GOT3 (cell line): ENCODE measurements around the gene QPCT.
"Not testable (repeated sequence)": the region's sequence is repeated elsewhere in the genome, so short reads cannot be mapped to it uniquely, and the experiment has no call there.

Experiments used
- DNase-seq: peaks from one replicate; lab custom pipeline; 2025; ENCODE audit warnings: mixed read lengths; lab: John Stamatoyannopoulos, UW

QPCT gene

GRCh38 chr2:37344453-37345361, at the start of gene QPCT:
Gene QPCT (plus strand): TSS chr2:37344630. CDS start chr2:37344732, 102 bp downstream.
- DNase-seq: no peak

GRCh38 chr2:37294858-37295257, 49.6 kb upstream of the QPCT start:
- not testable (repeated sequence) for DNase-seq

DNA sequence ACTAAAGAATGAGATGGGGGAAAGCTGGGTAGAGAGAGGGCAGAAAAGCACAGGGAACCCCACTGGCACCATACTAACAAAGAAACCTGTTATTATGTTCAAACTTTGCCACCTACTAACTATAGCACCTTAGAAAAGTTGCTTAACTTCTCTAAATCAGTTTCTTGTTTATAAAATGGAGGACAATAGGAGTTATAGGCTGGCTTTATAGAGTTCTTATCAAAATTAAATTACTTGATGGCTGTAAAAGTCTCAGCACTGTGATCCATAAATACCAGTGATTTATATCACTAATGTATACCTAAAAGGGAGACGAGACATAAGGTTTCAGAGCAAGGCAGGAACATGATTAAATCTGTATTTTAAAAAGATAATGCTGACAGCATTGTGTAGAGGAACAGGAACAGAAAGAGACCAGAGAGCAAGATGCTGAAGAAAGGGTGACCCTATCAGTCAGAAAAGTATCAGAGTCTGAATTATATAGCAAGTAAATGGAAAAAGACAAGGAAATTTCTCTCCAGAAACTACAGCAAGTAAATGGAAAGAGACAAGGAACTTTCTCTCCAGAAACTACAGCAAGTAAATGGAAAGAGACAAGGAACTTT, 48.9 kb upstream of the QPCT start:
- DNase-seq: no peak

GRCh38 chr2:37297632-37298031, 46.8 kb upstream of the QPCT start:
- DNase-seq: no peak

- DNase-seq: no peak
These were observed 44.3 kb upstream of the QPCT start for GRCh38 chr2:37300146-37300545.

DNA sequence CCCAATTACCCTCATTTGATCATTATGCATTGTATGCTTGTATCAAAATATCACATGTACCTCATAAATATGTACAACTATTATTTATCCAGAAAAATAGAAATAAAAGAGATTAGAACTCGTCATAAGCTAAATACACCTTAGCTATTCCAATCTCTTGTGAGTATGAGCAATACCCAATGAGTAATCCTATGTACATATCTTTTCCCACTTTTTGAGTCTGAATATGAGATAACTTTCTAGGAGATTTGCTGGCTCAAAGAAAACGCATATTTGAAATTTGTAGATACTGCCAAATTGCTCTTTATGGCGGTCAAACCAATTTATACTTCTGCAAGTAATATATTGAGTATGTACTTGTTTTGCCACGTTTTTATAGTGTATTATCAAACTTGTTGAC, 43.9 kb upstream of the QPCT start:
- no peak for DNase-seq

- DNase-seq: no peak
These were observed 43.0 kb upstream of the QPCT start for GRCh38 chr2:37301408-37301807.

- no peak for DNase-seq
These were observed 41.7 kb upstream of the QPCT start for GRCh38 chr2:37302701-37303252.

DNA sequence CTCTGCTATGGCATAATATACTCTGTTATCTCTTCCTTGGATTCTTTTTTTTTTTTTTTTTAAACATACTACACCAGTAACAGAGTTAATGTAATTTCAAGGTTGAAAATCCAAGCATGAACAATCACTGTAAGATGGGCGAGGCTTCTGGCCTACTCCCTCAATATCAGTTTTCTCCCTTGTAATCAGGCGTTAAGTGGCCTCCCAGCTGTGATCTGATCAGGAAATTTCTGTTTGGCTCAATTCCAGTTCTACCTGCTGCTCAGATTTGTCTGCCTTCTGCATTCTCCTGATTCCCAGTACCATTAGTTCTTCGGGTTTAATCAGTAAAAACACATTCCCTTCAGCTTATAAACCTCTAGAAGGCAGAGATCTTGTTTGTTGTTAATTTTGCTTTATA, 38.4 kb upstream of the QPCT start:
- DNase-seq: no peak

- no peak for DNase-seq
These were observed 36.9 kb upstream of the QPCT start for GRCh38 chr2:37307500-37307899.

GRCh38 chr2:37315364-37315763, 29.1 kb upstream of the QPCT start:
- DNase-seq: no peak

- no peak for DNase-seq
These were observed 28.2 kb upstream of the QPCT start for GRCh38 chr2:37316181-37316580.

DNA sequence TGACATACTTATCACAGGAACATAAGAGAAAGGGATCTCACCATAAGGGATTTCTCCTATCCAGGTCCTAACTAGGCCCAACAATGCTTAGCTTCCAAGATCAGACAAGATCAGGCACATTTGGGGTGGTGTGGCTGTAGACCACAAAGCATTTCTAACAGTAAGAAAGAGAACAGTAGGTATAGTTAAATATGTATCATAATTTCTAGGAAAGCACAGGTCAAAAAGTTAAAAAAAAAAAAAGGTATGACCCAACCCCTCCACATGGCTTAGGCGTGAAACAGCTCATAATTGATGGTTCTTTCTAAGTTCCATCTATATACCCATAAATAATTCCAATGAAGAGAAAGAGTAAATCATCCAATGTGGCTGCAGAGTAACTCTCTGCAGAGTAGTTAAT, 26.7 kb upstream of the QPCT start:
- DNase-seq: no peak

DNA sequence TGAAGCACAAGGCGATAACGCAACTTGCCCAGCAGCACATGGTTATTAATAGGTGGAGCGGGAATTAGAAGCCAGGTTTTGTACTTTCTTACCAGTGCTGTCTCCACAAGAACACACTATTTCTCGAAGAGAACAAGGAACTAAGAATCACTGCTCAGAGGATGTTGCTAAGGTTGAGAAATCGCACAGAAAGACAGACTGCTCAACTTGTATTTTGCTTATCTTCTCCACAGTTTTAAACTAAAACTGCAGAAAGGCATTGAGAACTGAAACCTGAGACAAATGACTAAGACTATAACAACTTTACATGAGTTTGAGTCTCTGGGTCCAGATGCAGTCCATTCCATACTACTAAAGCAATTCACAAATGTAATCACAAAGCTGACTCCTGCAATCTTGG, 26.0 kb upstream of the QPCT start:
- no peak for DNase-seq

DNA sequence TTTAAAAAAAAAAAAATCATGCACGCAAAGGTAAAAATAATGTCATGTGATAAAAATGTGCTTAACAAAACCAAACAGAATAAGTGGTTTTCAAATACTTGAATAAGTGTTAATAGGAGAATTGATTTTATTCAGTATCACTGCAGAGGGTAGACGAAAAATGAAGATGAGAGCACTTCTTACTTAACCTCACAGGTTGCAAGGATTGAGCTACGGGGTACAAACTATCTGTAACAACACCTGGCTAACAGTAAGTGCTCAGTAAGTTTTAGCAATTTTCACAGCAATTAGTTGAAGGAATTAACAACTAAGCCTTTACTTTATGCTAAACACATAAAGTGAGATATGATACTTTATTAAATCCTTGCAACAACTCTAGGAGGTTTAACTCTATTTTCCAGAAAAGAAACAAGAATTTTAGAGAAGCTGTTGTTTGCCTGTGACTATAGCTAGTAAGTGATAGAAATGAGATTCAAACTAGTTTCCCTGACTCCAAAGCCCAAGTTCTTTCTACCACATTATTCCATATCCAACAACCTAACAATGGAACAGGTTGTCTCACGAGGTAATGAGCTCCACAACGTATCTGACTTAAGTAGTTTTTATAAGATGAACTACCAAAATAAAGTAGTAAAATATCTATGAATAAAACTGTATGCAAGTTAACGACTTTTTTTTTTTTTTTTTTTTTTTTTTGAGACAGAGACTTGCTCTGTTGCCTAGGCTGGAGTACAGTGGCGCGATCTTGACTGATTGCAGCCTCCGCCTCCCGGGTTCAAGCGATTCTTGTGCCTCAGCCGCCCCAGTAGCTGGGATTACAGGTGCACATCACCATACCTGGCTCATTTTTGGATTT, 24.4 kb upstream of the QPCT start:
- DNase-seq: no peak

DNA sequence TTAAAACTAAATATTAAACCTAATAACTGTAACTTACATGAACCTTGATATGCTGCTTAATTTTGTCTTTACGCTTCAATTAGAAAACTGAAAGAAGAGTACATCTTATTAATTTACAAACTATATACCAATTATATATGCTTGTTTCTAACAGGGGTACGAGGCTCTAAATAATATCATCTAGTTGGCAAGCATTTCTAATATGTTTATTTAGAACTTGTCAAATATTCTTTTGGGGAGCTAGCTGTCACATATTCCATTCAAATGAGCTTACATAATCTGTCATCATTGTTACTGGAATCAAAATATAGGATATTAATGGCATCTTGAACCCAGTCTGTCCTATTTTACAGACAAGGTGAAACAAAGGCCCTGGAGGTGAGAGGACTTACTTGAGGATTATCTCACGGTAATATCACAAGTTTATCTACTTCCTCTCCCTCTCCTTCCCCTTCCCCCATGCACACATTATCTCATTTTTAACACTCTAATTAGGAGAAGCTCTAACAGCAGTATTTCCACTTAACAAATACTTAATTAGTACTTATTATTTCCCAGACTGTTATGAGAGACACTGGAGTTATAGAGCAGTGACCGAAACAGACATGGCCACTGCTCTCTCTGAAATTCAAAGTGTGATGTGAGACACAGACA, 23.3 kb upstream of the QPCT start:
- no peak for DNase-seq

- no peak for DNase-seq
These were observed 22.1 kb upstream of the QPCT start for GRCh38 chr2:37322368-37322767.

GRCh38 chr2:37323176-37323780, 21.2 kb upstream of the QPCT start:
- no peak for DNase-seq

- no peak for DNase-seq
These were observed 20.5 kb upstream of the QPCT start for GRCh38 chr2:37323781-37324535.

DNA sequence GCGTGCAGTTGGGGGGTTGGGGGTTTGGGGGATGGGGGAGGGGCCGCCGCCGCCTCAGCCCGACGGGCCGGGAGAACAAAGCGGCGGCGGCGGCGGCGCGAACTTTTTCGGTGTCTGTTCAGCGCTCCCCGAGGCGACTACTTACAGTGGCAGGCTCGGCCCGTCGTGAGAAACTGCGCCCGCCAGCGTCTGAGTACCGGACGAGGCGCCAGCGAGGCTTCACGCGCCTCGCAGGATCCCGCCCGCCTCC, 20.0 kb upstream of the QPCT start:
- DNase-seq: no peak
